ENCODE data around the gene MSL1.
"Not testable (repeated sequence)": the region's sequence is repeated elsewhere in the genome, so short reads cannot be mapped to it uniquely, and the experiment has no call there.

Gene MSL1

GRCh38 chr17:40122999-40123810 is 1.4 kb downstream of the MSL1 start:
- peak in 41 of 58 donors; percentile 15 to 66 (median 36) for DNase-seq

DNA sequence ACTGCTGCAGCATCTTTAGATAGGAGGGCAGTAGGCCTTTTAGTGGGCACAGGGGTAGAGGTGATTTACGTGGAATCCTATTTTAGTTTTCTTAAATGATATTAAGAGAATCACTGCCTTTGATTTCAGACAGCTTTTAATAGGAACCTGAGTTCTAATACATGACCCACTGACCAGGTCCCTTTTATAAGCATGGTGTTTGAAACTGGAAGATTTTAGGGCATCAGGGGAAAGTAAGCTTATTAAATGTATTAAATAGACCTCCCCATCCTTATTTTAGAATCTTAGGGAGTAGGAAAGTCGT is 2.0 kb downstream of the MSL1 start:
- DNase-seq, result no peak

- peak in 11 of 58 donors; percentile 10 to 39 (median 26) for DNase-seq
Observed at GRCh38 chr17:40124279-40125141, 2.7 kb downstream of the MSL1 start.

GRCh38 chr17:40129498-40129897 is 7.7 kb downstream of the MSL1 start:
- DNase-seq, result no peak

DNA sequence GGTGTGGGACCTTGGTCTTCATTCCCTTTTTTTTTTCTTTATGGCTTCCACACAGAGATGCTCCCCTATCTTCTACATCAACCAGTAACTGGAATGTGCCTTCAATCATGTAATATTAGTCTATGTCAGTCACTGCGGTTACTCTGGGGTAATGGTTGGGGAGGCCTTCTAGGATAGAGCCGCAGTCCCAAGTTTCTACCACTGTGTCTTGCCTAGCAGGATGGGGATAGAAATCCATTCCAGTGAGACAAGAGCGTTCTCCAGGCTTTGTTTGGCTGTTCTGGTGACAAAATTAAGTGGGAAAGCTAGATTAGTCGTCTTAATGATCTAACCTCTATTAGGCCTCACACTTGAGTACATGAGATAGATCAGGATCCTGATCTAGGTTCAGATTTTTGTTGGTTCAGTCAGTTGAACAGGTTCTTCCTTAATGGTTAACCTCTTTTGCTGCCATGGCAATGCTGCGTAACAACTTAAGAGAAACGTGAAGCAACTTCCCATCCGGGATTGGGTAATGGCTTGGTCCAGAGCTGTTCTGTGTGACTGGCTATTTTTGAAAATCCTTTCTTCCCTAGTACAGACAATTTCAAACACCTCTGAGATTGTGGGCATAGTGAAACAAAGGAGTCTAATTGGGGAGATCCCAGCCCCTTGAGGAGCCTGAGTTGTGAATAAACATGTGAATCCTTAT is 8.7 kb downstream of the MSL1 start:
- DNase-seq, result peak in 2 of 58 donors; percentile 3 to 44

- DNase-seq, result no peak
Observed at GRCh38 chr17:40134184-40134583, 12.4 kb downstream of the MSL1 start.

GRCh38 chr17:40135817-40136216 is 14.0 kb downstream of the MSL1 start:
- DNase-seq, result no peak

DNA sequence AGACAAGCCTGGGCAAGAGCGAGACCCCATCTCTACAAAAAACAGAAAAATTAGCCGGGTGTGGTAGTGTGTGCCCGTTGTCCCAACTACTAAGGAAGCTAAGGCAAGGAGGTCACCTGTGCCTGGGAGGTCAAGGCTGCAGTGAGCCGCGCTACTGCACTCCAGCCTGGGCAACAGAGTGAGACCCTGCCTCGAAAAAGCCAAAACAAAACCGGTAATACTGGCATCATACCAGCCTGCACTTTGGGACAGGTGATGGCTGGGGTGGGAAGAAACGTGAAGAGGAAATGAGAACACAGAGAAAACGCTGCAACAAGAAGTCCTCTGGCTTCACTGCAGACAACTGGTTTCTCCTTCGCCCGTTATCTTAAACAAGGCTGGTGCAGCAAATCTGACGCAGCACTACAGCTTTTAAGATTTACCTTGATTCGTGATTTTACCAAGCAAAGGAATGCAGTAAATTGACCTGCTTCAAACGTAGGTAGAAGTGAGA is 17.8 kb downstream of the MSL1 start:
- DNase-seq, result peak in 11 of 58 donors; percentile 27 to 64 (median 41)

GRCh38 chr17:40143166-40143565 is 21.4 kb downstream of the MSL1 start:
- not testable (repeated sequence) for DNase-seq

- DNase-seq, result no peak
Observed at GRCh38 chr17:40145476-40145875, 23.7 kb downstream of the MSL1 start.

DNA sequence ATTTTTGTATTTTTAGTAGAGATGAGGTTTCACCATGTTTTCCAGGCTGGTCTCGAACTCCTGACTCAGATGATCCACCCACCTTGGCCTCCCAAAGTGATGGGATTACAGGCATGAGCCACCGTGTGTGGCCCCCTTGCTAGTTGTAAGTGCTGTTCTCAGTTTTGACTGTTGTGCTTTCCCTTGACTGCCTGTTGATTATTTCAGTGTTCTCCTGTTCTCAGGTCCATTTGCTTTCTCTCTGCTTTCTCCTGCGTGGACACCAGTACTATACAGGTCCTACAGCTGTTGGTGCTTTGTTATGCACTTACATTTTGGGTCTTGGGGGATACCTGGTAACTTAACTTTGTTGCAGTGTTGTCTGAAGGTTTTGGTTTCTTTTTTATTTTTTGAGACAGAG is 26.8 kb downstream of the MSL1 start:
- DNase-seq, result no peak

- no peak for DNase-seq
Observed at GRCh38 chr17:40150276-40150675, 28.5 kb downstream of the MSL1 start.

- DNase-seq, result no peak
Observed at GRCh38 chr17:40151414-40151963, 29.7 kb downstream of the MSL1 start.

DNA sequence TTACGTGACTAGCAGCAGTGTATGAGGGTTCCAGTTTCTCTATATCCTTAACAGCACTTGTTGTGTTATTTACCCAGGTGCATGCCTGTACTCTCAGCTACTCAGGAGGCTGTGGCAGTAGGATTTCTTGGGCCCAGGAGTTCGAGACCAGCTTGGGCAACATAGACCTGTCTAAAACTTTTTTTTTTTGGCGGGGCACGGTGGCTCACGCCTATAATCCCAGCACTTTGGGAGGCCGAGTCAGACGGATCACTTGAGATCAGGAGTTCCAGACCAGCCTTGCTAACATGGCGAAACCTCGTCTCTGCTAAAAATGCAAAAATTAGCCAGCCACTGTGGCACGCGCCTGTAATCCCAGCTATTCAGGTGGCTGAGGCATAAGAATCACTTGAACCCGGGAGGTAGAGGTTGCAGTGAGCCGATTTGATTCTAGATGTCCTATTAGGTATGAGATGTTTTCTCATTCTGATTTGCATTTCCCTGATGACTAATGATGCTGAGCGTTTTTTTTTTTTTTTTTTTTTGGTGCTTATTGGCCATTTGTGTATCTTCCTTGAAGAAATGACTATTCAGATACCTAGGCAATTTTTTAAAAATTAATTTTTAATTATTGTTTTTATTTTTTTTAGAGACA is 31.9 kb downstream of the MSL1 start:
- DNase-seq, result no peak

DNA sequence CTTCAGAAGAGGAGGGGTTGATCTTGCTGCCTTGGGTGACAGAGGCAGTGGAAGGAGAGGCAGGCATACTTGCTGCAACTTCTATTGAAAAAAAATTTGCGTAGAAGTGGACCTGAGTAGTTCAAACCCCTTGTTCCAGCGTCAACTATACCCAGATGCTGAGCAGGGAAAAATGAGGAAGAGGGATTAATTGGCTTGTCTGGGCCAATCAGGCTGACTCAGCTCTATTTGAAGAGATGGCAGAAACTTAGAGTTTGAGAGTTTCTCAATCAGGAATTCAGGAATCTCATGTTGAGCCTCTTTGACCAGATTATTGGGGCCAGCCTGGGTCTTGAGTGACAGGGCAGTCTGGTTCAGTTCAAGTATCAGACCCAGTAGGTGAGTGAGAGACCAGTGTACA is 36.2 kb downstream of the MSL1 start:
- no peak for DNase-seq

- DNase-seq, result no peak
Observed at GRCh38 chr17:40158438-40159013, 36.8 kb downstream of the MSL1 start.

DNA sequence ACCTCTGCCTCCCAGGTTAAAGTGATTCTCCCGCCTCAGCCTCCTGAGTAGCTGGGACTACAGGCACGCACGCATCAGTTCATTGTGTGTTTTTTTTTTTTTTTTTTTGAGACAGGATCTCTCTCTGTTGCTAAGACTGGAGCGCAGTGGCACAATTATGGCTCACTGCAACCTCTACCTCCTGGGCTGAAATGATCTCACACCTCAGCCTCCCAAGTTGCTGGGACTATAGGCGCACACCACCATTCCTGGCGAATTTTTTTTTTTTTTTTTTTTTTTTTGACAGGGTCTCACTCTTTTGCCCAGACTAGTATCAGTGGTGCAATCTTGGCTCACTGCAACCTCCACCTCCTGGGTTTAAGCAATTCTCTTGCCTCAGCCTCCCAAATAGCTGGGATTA is 37.7 kb downstream of the MSL1 start:
- no peak for DNase-seq

DNA sequence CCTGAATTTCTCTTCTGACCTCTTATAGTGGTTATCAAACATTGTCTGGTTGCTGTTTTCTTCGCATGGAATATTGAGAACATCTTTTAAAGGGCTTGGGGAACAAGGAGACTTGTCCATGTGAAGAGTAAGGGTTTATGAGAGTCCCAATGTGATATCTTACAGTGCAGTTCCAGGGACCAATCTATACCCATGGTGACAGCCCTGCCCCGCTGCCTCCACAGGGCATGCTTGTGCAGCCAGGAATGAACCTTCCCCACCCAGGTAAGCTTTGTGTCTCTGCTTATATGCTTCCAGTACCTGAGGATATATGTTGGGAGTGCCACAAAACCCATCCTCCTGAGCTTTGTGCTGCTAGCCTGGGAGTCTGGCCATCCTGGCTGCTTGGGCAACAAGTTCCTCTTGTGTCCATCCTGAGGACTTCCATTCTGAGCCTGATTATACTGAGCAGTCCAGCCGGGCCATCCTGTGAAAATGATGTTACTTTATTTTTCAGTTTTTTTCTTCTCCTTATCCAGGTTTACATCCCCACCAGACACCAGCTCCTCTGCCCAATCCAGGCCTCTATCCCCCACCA is 46.0 kb downstream of the MSL1 start:
- no peak for DNase-seq

DNA sequence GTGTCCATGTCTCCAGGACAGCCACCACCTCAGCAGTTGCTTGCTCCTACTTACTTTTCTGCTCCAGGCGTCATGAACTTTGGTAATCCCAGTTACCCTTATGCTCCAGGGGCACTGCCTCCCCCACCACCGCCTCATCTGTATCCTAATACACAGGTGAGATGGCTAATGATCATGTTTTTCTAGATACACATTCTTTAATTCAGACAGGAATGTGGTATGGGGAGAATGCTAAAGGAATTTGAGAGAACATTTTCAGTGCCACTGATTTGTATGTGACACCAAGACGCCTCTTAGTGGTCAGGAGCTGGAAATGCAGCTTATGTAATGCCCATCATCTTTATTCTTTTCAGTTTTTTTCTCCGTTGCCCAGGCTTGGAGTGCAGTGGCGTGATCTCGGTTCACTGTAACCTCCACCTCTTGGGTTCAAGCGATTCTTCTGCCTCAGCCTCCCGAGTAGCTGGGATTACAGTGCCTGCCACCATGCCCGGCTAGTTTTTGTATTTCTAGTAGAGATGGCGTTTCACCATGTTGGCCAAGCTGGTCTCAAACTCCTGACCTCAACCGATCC is 46.6 kb downstream of the MSL1 start:
- peak in 17 of 58 donors; percentile 5 to 59 (median 21) for DNase-seq

DNA sequence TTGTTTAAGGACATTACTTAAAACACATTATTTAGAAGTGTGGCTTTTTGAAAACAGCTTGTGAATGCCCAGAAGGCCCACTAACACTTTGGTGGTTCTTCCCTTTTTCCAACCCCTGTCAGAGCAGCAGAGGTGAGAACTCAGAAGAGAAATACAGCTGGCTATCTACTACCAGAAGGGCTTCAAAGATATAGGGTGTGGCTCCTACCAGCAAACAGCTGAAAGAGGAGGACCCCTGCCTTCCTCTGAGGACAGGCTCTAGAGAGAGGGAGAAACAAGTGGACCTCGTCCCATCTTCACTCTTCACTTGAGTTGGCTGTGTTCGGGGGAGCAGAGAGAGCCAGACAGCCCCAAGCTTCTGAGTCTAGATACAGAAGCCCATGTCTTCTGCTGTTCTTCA is 48.6 kb downstream of the MSL1 start:
- no peak for DNase-seq

All from anterior cingulate cortex (tissue), 58 donors.